ENCODE measurements around the gene EPHA1.
A peak's percentile ranks its signal among the peaks of the same experiment; 100 is the strongest.

EPHA1 gene

DNA sequence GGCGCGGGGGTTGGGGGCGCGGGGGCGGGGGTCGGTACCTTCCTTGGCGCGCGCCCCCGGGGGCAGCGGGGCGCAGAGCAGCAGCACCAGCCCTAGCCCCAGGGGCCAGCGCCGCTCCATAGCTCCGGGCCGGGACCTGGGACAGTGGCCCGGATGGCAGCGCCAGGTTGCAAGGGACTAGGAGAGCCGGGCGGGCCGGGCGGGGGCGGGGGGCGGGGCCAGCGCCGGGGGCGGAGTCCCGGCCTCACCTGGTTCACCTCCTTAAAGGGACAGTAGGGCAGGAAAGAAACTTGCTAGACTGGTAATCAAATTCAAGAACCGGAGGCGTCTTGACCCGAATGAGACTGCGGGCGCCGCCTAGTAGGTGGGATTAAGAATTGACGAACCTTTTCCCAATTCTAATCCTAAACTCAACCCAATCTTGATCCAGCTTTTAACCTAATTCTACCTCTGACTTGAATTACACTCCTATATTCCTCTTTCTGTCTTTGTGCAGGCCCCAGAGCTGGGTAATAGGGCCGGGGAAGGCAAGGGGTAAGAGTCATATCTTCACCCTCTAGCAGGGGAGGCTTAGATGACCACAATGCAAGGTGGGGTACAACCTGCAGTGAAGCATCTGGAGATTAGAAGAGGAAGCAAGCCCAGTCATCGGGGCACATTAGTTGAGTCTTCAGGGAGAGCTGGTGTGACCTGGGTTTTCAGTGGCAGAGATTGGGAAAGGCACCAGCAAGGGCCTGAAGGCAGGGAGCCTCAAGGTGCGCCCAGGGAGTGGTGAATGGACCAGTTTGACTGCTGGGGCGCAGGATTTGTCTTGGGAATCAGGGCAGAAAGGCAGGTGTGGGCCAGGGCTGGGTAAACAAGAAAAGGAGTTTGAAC is at the start of gene EPHA1:
Gene EPHA1 (minus strand): TSS at position 171 of the 876 bp plus-strand sequence. CDS start 51 bp downstream, at position 120.
- H3K27me3 Mint-ChIP-seq, result no peaks in the 10 kb centered on the region
- H3K9me3 Mint-ChIP-seq, result no peaks in the 10 kb centered on the region
- H3K4me1 Mint-ChIP-seq, result peaks cover 78% of the 10 kb centered on the region

DNA sequence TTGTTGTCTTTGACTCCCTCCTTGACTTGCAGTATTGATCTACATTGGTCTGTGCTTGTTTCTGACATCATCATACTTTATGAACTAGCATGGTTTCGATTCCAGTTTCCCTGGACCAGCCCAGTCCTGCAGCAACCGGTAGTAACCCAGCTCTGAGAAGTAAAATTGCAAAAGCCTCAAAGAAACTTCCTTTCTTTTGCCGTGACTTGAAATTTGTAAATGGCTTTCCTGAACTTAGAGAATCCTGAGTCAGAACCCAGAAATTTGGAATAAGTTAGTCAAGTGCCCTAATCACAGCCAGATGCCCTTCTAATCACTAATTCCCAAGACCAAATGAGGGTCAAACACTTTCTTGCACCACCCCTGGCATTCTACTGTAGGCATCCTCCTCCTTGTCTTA is 49.6 kb upstream of the EPHA1 start:
- Mint-ChIP-seq H3K27ac (no peak overlapping the region), H3K4me3 (no peak overlapping the region)

More for the DNA sequence above, at the start of gene EPHA1:
- H3K4me3 Mint-ChIP-seq, result peak within 1 kb of the TSS; percentile 92
- H3K36me3 Mint-ChIP-seq, result no peaks in the 10 kb centered on the region
- peak within 1 kb of the TSS; percentile 94 for H3K27ac Mint-ChIP-seq

DNA sequence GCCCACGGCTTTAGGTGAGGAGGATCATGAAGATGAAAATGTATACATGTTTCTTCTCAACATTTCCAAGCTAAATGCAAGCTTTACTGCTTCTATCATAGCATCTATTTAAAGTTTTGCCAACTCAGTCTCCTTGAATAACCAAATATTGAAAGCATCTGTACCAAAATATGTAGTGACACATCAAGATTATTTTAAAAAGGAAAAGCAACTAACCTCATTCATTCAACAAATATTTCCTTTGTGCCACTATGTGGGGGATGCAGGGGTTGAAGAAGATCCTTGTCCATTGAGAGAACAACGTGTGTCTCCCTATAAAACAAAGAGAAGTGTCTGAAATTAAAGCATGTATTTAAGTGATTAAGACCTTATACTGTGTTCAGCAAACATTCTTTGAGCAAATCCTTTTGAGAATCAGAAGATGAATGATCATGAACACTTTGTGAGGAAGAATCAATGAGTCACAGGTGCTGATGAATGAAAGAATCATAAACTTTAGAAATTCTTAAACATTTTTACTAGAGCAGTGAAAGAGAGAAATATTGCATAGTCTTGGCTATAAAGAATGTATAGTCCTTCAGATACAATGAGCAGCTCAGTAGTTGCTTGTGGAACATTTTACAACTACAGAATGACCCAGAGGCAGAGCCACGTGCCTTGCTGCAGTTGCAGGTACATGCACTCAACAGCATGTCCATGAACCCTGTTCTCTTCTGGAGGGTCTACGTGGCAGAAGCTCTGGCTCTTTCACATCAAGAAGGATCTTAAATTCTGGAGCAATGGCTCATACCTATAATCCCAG is 48.5 kb upstream of the EPHA1 start:
- Mint-ChIP-seq H3K27me3 (no peaks in the 10 kb centered on the region), H3K4me1 (peaks cover 20% of the 10 kb centered on the region), H3K36me3 (peaks cover 34% of the 10 kb centered on the region), H3K27ac (no peak overlapping the region), H3K9me3 (no peaks in the 10 kb centered on the region), H3K4me3 (no peak overlapping the region)

More for the DNA sequence above, 49.6 kb upstream of the EPHA1 start:
- Mint-ChIP-seq H3K4me1 (peaks cover 10% of the 10 kb centered on the region), H3K27me3 (no peaks in the 10 kb centered on the region), H3K36me3 (peaks cover 30% of the 10 kb centered on the region), H3K9me3 (no peaks in the 10 kb centered on the region)

DNA sequence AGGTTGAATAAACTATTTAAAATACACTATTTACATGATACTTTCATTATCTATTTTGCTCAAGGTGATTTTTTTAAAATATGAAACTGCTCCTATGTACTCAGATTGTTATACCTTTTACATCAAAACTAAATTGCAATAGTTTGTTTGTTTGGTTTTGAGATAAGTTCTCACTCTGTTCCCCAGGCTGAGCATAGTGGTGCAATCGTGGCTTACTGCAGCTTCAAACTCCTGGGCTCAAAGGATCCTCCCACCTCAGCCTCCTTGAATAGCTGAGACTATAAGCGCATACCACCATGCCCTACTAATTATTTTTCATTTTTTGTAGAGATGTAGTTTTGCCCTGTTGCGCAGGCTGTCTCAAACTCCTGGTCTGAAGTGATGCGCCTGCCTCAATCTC is 47.3 kb upstream of the EPHA1 start:
- Mint-ChIP-seq H3K4me1 (peaks cover 25% of the 10 kb centered on the region), H3K36me3 (peaks cover 35% of the 10 kb centered on the region), H3K27ac (no peak overlapping the region), H3K9me3 (no peaks in the 10 kb centered on the region), H3K4me3 (no peak overlapping the region), H3K27me3 (no peaks in the 10 kb centered on the region)

DNA sequence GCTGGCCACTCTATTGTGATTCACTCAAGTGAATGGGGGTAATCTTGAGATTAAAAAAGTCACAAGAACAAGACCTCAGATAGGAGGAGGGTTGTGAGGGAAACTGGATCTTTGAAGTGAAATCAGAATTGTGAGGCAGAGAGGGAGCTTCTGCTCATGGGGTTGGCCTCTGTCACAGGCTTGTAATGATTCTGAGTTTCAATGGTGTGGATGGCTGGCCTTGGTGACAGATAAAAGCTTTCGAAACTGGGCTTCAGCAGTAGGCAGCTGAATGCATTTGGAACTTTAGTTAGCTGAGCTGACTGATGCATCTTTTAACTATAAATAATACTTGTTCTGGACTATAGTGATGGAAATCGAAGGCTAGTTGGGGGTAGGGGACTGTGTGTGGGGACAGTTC is 46.8 kb upstream of the EPHA1 start:
- Mint-ChIP-seq H3K9me3 (no peaks in the 10 kb centered on the region), H3K4me1 (peaks cover 22% of the 10 kb centered on the region), H3K4me3 (no peak overlapping the region), H3K36me3 (peaks cover 32% of the 10 kb centered on the region), H3K27me3 (no peaks in the 10 kb centered on the region), H3K27ac (no peak overlapping the region)

DNA sequence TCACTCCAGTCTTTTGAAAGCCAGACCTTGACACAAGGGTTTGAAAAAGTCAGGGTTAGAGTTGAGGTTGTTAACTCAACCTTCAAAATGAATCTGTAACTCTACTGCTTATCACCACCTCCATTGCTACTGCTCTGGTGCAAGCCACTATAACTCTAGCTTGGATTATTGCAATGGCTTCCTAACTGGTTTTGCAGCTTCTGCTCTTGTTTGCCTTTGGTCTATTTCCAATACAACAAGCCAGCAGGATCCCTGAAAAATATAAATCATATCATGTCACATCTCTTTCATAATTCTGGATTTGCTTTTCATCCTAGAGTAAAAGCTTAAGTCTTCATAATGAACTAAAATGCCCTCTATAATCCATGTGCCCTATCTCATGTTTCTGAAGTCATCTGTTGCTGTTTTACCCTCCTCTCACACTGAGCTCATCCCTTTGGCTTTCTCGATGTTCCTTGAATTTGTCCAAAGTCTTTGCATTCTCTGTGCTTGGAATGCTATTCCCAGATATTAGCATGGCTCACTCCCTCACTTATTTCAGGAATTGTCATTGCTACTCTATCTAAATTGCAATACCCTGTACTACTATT is 45.5 kb upstream of the EPHA1 start:
- H3K4me1 Mint-ChIP-seq, result peaks cover 21% of the 10 kb centered on the region
- H3K36me3 Mint-ChIP-seq, result peaks cover 29% of the 10 kb centered on the region
- no peaks in the 10 kb centered on the region for H3K9me3 Mint-ChIP-seq

DNA sequence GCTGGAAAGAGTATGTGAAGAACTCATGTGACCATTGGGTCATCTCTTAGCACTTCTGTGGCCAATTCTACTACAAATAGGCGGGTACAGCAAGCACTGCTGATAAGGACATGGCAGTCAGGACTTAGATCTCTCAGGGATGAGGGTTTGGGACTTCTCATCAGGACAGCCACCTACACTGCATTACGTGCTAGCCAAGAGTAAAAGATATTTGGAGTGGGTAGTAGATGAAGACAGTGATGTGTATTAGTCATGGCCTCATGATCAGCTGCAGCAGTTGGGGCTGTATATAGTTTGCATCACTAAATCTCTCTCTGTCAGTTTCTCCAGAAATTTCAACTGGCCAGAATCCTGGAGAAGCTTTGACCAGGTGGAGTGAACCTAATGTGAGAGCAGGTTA is 43.8 kb upstream of the EPHA1 start:
- Mint-ChIP-seq H3K36me3 (peaks cover 27% of the 10 kb centered on the region), H3K27ac (no peak overlapping the region), H3K4me3 (no peak overlapping the region), H3K27me3 (no peaks in the 10 kb centered on the region), H3K4me1 (peaks cover 21% of the 10 kb centered on the region), H3K9me3 (no peaks in the 10 kb centered on the region)

More for the DNA sequence above, 45.5 kb upstream of the EPHA1 start:
- no peak overlapping the region for H3K4me3 Mint-ChIP-seq
- no peak overlapping the region for H3K27ac Mint-ChIP-seq
- H3K27me3 Mint-ChIP-seq, result no peaks in the 10 kb centered on the region

DNA sequence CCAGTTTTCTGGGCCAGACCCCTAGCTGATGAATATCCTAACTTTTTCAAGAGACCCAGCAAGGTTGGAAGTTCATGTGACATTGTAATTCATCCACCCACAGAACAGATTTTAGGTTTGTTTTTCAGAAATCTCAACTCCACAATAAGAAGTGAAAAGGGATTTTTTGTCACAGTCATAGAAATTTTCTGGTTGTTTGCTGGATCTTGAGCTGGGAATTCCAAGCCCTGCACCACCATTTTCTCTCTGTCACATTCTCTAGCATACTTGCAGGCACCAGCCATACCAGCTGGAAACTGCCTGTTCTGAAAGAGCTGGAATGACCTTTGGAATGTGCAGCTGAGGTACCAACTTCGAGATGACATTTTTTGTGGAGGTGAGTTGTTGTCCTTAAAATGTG is 43.1 kb upstream of the EPHA1 start:
- Mint-ChIP-seq H3K9me3 (no peaks in the 10 kb centered on the region), H3K36me3 (peaks cover 25% of the 10 kb centered on the region), H3K4me1 (peaks cover 21% of the 10 kb centered on the region), H3K4me3 (no peak overlapping the region), H3K27me3 (no peaks in the 10 kb centered on the region), H3K27ac (no peak overlapping the region)

DNA sequence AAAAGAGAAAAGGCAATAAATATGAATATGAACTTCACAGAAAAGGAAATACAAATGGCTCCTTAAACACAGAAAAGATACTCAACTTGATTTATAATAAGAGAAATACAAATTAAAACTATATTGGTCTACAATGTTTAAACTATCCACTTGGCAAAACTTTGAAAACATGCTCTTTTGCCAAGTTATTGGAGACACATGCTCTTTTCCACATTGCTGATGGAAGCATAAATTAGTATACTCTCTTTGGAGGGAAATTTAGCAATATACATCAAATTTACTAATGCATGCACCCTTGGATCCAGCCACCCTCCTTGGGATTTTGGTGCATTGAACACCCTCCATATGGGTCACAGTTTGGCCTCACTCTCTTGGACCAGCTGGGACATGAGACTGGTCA is 42.5 kb upstream of the EPHA1 start:
- no peak overlapping the region for H3K4me3 Mint-ChIP-seq
- no peak overlapping the region for H3K27ac Mint-ChIP-seq
- H3K36me3 Mint-ChIP-seq, result peaks cover 22% of the 10 kb centered on the region
- H3K4me1 Mint-ChIP-seq, result peaks cover 21% of the 10 kb centered on the region
- no peaks in the 10 kb centered on the region for H3K27me3 Mint-ChIP-seq
- no peaks in the 10 kb centered on the region for H3K9me3 Mint-ChIP-seq

DNA sequence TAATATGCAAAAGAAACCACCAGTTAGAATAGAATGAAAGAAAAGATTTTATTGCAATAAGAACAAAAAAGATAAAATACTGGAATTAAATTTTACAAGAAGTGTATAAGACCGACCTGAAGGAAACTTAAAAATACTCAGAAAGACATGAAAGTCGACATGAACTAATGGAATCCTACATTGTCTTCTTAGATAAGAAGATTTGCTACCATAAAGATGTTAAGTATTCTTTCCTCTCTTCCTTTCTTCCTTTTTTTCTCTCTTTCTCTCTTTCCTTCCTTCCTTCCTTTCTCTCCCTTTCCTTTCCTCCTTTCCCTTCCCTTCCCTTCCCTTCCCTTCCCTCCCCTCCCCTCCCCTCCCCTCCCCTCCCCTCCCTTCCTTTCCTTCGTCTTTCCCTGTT is 41.1 kb upstream of the EPHA1 start:
- H3K4me1 Mint-ChIP-seq, result peaks cover 21% of the 10 kb centered on the region
- H3K36me3 Mint-ChIP-seq, result peaks cover 15% of the 10 kb centered on the region
- H3K9me3 Mint-ChIP-seq, result no peaks in the 10 kb centered on the region
- H3K27me3 Mint-ChIP-seq, result no peaks in the 10 kb centered on the region
- no peak overlapping the region for H3K27ac Mint-ChIP-seq
- H3K4me3 Mint-ChIP-seq, result no peak overlapping the region

DNA sequence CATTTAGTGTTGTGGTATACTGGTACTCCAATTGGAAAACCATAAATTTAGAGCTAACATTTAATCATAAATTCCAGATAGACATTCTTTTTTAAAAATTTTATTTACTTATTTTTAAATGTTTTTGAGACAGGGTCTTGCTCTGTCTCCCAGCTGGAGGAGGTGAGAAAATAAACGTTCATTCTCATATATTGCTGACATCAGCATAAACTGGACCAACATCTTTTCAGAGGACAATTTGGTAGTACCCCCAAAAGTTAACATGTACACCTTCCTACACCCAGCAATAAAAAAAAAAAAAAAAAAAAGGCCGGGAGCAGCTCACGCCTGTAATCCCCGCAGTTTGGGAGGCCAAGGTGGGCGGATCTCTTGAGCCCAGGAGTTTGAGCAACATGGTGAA is 39.8 kb upstream of the EPHA1 start:
- Mint-ChIP-seq H3K4me3 (no peak overlapping the region), H3K27me3 (no peaks in the 10 kb centered on the region), H3K4me1 (peaks cover 17% of the 10 kb centered on the region), H3K36me3 (peaks cover 9% of the 10 kb centered on the region), H3K27ac (no peak overlapping the region), H3K9me3 (no peaks in the 10 kb centered on the region)

DNA sequence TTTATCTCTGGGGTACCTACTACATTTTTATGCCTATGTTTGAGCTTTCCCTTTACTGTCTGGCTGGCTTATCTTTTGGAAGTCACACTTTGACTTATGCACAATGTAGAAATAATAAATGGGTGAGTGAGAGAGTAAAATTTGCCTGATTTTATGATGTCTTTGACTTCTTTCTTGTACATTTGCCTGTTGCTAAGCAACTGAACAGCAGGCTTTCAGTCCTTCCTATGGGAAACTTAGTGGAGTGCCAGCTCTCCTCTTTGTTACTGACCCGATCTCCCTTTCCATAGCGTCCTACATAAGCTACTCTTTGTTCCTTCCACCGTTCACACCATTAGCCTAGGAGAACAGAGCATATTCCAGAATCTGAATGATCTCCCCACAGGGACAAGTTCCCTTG is 38.8 kb upstream of the EPHA1 start:
- Mint-ChIP-seq H3K36me3 (peaks cover 12% of the 10 kb centered on the region), H3K9me3 (no peaks in the 10 kb centered on the region), H3K4me1 (peaks cover 8% of the 10 kb centered on the region), H3K27ac (no peak overlapping the region), H3K27me3 (no peaks in the 10 kb centered on the region), H3K4me3 (no peak overlapping the region)

DNA sequence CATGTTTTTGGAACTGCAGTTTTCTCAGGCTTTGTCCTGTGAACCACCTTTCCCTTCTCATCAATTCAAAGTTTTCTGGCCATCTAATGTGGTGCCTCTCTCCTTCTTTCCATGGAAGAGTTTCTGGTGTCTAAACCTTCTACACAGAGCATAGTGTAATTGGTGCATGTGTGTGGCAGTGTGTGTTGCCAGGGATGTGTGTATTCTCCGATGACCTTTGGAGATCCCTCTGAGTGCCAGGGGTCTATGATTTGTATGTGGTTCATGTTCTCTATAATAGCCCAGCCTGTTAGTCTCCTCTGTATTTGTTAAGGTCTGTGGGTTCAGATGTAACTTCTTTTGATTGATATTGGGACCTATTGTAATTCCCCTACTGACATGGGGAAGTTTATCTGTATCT is 36.1 kb upstream of the EPHA1 start:
- Mint-ChIP-seq H3K27me3 (no peaks in the 10 kb centered on the region), H3K4me1 (peaks cover 1% of the 10 kb centered on the region), H3K9me3 (no peaks in the 10 kb centered on the region), H3K27ac (no peak overlapping the region), H3K36me3 (peaks cover 14% of the 10 kb centered on the region), H3K4me3 (no peak overlapping the region)

DNA sequence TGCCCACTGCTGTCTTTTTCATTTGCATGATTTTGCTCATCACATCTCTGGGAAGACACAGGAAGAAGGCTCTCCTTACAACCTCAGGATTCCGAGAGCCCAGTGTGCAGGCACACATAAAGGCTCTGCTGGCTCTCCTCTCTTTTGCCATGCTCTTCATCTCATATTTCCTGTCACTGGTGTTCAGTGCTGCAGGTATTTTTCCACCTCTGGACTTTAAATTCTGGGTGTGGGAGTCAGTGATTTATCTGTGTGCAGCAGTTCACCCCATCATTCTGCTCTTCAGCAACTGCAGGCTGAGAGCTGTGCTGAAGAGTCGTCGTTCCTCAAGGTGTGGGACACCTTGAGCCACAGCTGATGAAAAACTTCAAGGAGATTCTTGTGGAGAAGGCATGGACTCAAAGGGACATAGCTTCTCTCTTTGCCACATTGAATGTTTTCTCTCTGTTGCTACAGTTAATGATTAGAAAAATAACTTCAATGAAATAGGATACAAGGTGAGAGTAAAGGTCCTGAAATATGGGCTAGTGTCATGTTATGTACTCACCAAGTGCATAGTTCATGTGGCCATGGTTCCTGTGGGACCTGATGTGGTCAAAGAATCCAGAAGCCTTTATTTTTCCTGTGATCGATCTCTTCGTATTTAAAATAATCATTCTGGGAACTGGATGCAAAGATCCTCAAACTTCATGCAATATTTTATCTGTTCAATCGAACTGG is 35.6 kb upstream of the EPHA1 start:
- no peaks in the 10 kb centered on the region for H3K9me3 Mint-ChIP-seq
- peaks cover 5% of the 10 kb centered on the region for H3K4me1 Mint-ChIP-seq
- H3K36me3 Mint-ChIP-seq, result peaks cover 14% of the 10 kb centered on the region
- H3K27ac Mint-ChIP-seq, result no peak overlapping the region
- no peaks in the 10 kb centered on the region for H3K27me3 Mint-ChIP-seq
- no peak overlapping the region for H3K4me3 Mint-ChIP-seq

DNA sequence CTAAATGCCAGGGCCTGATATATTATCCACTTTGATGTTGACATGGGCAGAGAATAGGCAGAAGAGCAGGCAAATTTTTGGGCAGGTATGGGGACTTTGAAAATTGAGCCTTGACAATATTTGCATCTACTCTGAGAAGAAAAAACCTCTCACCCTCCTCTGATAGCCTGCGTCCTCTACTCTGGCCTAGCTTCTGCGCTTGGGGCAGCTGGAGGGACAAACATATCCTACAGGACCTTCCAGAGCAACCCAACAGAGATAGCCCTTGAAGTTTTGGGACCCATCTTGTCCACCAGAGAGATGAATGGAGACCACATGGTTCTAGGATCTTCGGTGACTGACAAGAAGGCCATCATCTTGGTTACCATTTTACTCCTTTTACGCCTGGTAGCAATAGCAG is 34.5 kb upstream of the EPHA1 start, which contains the start of gene TAS2R60:
Gene TAS2R60 (plus strand): TSS at position 301 of the 400 bp plus-strand sequence. CDS start 0 bp downstream, at position 301.
- Mint-ChIP-seq H3K36me3 (peaks cover 17% of the 10 kb centered on the region), H3K4me3 (no peak within 1 kb of the TSS), H3K9me3 (no peaks in the 10 kb centered on the region), H3K27ac (no peak within 1 kb of the TSS), H3K4me1 (peaks cover 10% of the 10 kb centered on the region), H3K27me3 (no peaks in the 10 kb centered on the region)

Data from activated naive CD4-positive, alpha-beta T cell treated with anti-CD3 and anti-CD28 coated beads, Interleukin-2, amount 50 U/mL, for 24 hours (primary cell).